Cardiac septum (tissue), 1 donor: Measurements from ENCODE around the gene SP140. TPM values are rescaled to one million over a fixed set of nuclear protein-coding genes. Genes with fewer than 3 reads are reported as not detected.

Experiments
- DNase-seq: peaks from one replicate; pipeline ENCODE4 v3.0.0-alpha.2; 2020; ENCODE audit warnings: low spot score
- intact Hi-C: fragments of 100-400 bp; cut with DNase I; formaldehyde crosslinking; loops from one replicate; pipeline ENCODE4 v1.14.0; 2022
- total RNA-seq: library from RNA; stranded (reverse); fragmentation: NEBNext Ultra II Directional; extraction: Animal tissue kit (Norgen Biotek cat#: 25700); gene quantifications from one replicate; pipeline ENCODE4 v1.2.1, GENCODE V29; 2021
- donor health status: DM: no; HTN: no; CAD: no.

The SP140 gene
- total RNA-seq, 1 donor from 2014 or later: 0.57 TPM

GRCh38 chr2:230346921-230347533 is 121.5 kb downstream of the SP140 start:
- intact Hi-C loops: no loop called here
- no peak for DNase-seq

DNA sequence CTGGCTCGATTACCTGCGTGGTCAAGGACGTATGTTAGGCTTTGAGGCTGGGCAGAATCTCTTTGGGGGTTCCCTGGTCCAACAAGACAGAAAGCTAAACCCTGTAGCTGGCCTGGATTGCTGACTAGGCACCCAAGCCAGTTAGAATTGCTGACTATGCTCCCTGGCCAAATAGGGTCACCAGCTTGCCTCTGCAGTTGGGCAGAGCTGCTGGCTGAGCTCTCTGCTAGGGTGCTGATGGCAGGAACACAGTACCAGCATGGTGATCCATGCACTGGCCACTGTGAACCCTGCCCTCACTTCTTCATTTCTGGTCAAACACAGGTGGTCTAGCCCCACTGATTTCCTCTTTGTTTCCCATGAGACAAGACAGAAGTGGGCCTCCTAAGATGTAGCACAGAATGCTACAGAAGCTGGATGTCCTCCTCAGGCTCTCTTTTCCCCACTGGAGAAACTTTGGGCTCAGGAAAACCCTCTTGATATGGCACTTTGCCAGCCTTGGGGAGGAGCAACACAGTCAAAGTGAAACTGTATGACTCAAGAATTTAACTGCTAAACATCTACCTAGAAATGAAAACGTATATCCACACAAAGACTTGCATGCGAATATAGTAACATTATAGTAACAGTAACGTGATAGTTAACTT is 122.2 kb downstream of the SP140 start:
- no peak for DNase-seq
- intact Hi-C loops: no loop called here

DNA sequence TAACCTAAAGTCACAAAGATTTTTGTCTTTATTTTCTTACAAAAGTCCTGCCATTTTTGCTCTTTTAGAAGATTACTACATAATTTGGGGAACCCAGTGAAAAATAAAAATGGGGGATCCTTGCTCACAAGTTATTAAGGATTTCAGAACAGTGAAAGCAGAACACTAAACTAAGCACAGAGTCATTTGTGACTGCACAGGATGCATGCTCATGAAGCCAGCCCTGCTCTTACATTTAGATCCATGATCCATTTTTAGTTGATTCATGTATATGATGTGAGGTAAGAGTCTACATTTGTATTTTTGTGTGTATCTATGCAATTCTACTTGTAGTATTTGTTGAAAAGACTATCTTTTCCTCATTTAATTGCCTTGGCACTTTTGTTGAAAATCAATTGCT is 123.3 kb downstream of the SP140 start:
- DNase-seq: no peak
- intact Hi-C loops: no loop called here

DNA sequence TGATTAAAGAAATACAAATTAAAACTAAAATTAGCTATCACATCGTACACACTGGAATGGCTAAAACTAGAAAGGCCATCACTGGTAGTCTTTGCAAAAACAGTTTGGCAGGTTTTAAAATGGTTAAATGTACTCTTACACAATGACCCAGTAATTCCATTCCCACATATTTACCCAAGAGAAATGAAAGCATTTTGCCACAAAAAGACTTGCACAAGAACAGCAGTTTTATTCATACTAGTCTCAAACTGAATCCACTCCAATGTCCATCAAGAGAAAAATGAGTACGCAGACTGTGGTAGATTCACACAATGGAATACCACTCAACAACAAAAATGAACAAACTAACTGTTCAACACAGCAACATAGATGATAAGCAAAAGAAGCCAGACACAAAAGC is 130.5 kb downstream of the SP140 start:
- intact Hi-C loops: no loop called here
- no peak for DNase-seq

GRCh38 chr2:230358305-230358704 is 132.8 kb downstream of the SP140 start:
- DNase-seq: no peak
- intact Hi-C loops: no loop called here

- no peak for DNase-seq
- intact Hi-C loops: no loop called here
Observed at GRCh38 chr2:230360028-230360427, 134.5 kb downstream of the SP140 start.

DNA sequence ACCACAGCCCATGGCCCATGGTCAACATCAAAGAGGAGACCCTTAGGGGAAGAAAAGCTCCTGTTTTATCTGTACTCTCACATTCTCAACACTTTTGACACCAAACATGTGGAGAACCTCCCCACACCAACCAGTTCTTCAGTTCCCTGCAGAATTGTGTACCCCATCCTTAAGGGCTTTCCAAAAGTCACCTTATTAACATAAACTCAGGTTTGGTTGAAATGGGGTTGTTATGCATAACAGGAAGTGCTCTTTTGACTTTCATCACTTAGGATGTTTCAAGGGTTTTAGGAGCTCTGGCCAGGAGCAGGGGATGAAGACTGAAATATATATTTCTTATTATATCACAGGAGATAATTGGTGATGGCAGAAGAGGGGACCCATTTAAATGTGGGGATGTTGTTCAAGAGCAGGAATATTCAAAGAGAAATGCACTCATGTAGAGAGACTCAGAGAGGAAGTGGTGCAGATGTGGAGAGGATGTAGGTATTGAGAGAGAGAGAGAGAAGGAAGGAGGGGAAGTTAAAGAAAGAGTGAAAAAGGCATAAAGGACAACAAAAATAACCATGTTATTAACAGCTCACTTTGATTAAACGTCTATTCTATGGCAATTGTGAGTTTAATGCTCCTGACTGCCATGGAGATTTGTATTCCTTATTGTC is 136.6 kb downstream of the SP140 start:
- DNase-seq: no peak
- intact Hi-C loops: no loop called here

Other genes starting within 250 kb of the SP140 start
- gene SLC16A14, start 156.8 kb upstream of the SP140 start, total RNA-seq: 2.0 TPM
- 10.0 TPM for gene SP110, start 5.8 kb upstream of the SP140 start, total RNA-seq
- gene SP140L, start 101.5 kb downstream of the SP140 start, total RNA-seq: 4.0 TPM
- gene SP100, start 190.5 kb downstream of the SP140 start, total RNA-seq: 46.3 TPM